GM10248 (cell line): ENCODE data around the gene RMND5B.

ENCODE experiments used
- CTCF ChIA-PET: fragments of 300-600 bp; sonication (Branson Sonifier 250); formaldehyde crosslinking; extraction: SDS; loops from one replicate; lab custom pipeline; 2021; ENCODE audit warnings: antibody characterized with exemption; lab: Yijun Ruan, JAX
- POLR2A ChIA-PET: fragments of 350-650 bp; sonication (Branson Sonifier 250); formaldehyde crosslinking; extraction: SDS; loops from one replicate; lab custom pipeline; 2020; ENCODE audit warnings: antibody characterized with exemption; lab: Yijun Ruan, JAX
- DNase-seq: peaks from one replicate; pipeline ENCODE4 v3.0.0; 2012; ENCODE audit errors: extremely low spot score
- CTCF ChIP-seq: IDR thresholded peaks from 2 replicates; pipeline ENCODE4 v1.5.1; 2012; ENCODE audit warnings: mild to moderate bottlenecking, low read depth; ENCODE audit errors: extremely low read depth, missing control alignments, control extremely low read depth

Gene RMND5B

GRCh38 chr5:178141550-178141949 is 10.7 kb downstream of the RMND5B start:
- ChIA-PET POLR2A (no interaction called here), CTCF (interaction anchor here (1.0 to 10.0 kb wide), 6 partner anchors 11 to 67 kb away, joined by 3 to 155 read pairs (median 4); no protein-coding TSS in a partner anchor)
- no peak for TF ChIP-seq CTCF
- DNase-seq, result no peak

DNA sequence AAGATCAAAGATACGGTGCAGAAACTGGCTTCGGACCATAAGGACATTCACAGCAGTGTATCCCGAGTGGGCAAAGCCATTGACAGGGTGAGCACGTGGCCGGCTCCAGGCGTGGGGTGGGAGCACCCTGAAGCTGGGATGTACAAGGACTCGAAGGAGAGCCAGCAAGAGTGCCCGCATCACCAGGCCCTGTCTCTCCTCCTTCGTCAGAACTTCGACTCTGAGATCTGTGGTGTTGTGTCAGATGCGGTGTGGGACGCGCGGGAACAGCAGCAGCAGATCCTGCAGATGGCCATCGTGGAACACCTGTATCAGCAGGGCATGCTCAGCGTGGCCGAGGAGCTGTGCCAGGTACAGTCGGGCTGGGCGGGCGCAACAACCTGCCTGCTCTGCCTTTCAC is 11.8 kb downstream of the RMND5B start:
- no peak for DNase-seq
- TF ChIP-seq CTCF, result no peak
- POLR2A ChIA-PET, result no interaction called here
- CTCF ChIA-PET, result interaction anchor here (1.5 to 10.0 kb wide), 3 partner anchors 22 to 68 kb away, joined by 5 to 155 read pairs (median 42); no protein-coding TSS in a partner anchor

DNA sequence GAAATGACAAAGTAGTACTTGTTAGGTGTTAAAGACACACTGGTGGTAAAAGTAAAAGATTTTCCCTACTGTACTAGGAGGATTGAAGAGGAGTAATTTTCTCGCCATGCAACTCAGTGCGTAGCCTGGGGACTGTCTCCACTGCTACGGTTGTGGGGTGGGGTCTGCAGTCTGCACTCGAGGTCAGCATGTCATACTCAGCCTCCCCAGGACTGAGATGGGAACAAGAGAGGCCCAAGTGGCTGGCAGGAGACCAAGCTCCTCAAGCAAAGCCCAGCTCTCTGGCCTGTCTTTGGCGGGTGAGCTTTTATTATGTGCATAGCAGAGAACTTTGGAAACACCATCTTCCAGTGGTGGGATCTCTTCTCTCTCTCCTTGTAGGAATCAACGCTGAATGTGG is 12.4 kb downstream of the RMND5B start:
- CTCF ChIA-PET, result interaction anchor here (0.9 to 10.0 kb wide), 6 partner anchors 10 to 69 kb away, joined by 3 to 155 read pairs (median 4); partner anchors contain the start of gene NHP2

GRCh38 chr5:178143901-178144300 is 13.1 kb downstream of the RMND5B start:
- CTCF ChIA-PET, result interaction anchor here (0.9 to 10.0 kb wide), 8 partner anchors 8 to 69 kb away, joined by 3 to 155 read pairs (median 4); partner anchors contain the start of gene NHP2
- no peak for TF ChIP-seq CTCF
- POLR2A ChIA-PET, result interaction anchor here (0.7 kb wide), 1 partner anchor 1714 kb away, joined by 3 read pairs; the partner anchor contains the start of gene MRNIP
- DNase-seq, result no peak

More for the DNA sequence above, 12.4 kb downstream of the RMND5B start:
- TF ChIP-seq CTCF, result no peak
- POLR2A ChIA-PET, result no interaction called here
- DNase-seq, result no peak

GRCh38 chr5:178145965-178146820 is 15.4 kb downstream of the RMND5B start:
- ChIA-PET CTCF (interaction anchor here (0.9 to 10.0 kb wide), 14 partner anchors 10 to 72 kb away, joined by 3 to 155 read pairs (median 4); partner anchors contain the start of gene RMND5B), POLR2A (interaction anchor here (0.7 kb wide), 1 partner anchor 22 kb away, joined by 3 read pairs; no protein-coding TSS in a partner anchor)
- DNase-seq, result peak; percentile 82
- TF ChIP-seq CTCF, result peak; percentile 91

GRCh38 chr5:178147406-178147805 is 16.6 kb downstream of the RMND5B start:
- TF ChIP-seq CTCF, result no peak
- no peak for DNase-seq
- CTCF ChIA-PET, result interaction anchor here (1.2 to 10.0 kb wide), 5 partner anchors 12 to 73 kb away, joined by 3 to 155 read pairs (median 42); no protein-coding TSS in a partner anchor
- POLR2A ChIA-PET, result no interaction called here
